CD14-positive monocyte (primary cell): ENCODE results near the gene ASCC2. TPM values are rescaled to one million over a fixed set of nuclear protein-coding genes. Genes with fewer than 3 reads are reported as not detected.
A peak's percentile ranks its signal among the peaks of the same experiment; 100 is the strongest.

ENCODE experiments used
- DNase-seq, 3 donors: peaks; one replicate each; pipeline ENCODE4 v3.0.0-alpha.2; 2011 to 2022
- H2AFZ ChIP-seq: 2 replicates; pipeline ENCODE4 v1.6.0; 2012; ENCODE audit warnings: mild to moderate bottlenecking, low read depth, low read length, inconsistent platforms; ENCODE audit not compliant: insufficient read depth, poor library complexity, severe bottlenecking
- H3K27ac ChIP-seq, 2 donors: 1 replicate in 1 of 2; 2 replicates in 1 of 2; pipeline ENCODE4 v1.5.1; 2012 to 2013; ENCODE audit warnings: low read length in 2 of 2, control low read depth in 1 of 2, inconsistent platforms in 1 of 2, low read depth in 1 of 2, mild to moderate bottlenecking in 1 of 2
- H3K27me3 ChIP-seq, 2 donors: one replicate each; pipeline versions ENCODE4 v1.6.0 to v1.6.1; 2011 to 2013; ENCODE audit warnings: low read length in 2 of 2; ENCODE audit not compliant: control insufficient read depth in 2 of 2, insufficient read depth in 2 of 2
- H3K36me3 ChIP-seq, 2 donors: replicated peaks in 1 of 2; 1 replicate in 1 of 2; 2 replicates in 1 of 2; pipeline versions ENCODE4 v1.5.1 to v1.6.1; 2012 to 2013; ENCODE audit warnings: low read length in 2 of 2, control low read depth in 1 of 2, inconsistent platforms in 1 of 2, mild to moderate bottlenecking in 1 of 2; ENCODE audit not compliant: insufficient read depth in 2 of 2, control insufficient read depth in 1 of 2
- H3K4me1 ChIP-seq, 2 donors: 1 replicate in 1 of 2; 2 replicates in 1 of 2; pipeline versions ENCODE4 v1.5.1 to v1.6.1; 2012 to 2013; ENCODE audit warnings: low read length in 2 of 2, control low read depth in 1 of 2, inconsistent platforms in 1 of 2, mild to moderate bottlenecking in 1 of 2, moderate library complexity in 1 of 2; ENCODE audit not compliant: insufficient read depth in 2 of 2, control insufficient read depth in 1 of 2
- H3K4me2 ChIP-seq: replicated peaks from 2 replicates; pipeline ENCODE3; 2012; ENCODE audit warnings: low read length, moderate library complexity, mild to moderate bottlenecking; ENCODE audit not compliant: poor library complexity, severe bottlenecking; ENCODE audit errors: extremely low read depth
- H3K4me3 ChIP-seq, 3 experiments: fragments of 200-600 bp in 1 of 3; sonication (generic) in 1 of 3; replicated peaks in 1 of 3; 1 replicate in 2 of 3; 2 replicates in 1 of 3; pipeline ENCODE4 v1.5.1; 2011 to 2013; ENCODE audit warnings: low read length in 3 of 3, mild to moderate bottlenecking in 3 of 3, control low read depth in 2 of 3, low read depth in 2 of 3, inconsistent platforms in 1 of 3, moderate library complexity in 1 of 3
- H3K79me2 ChIP-seq: 2 replicates; pipeline ENCODE4 v1.6.0; 2012; ENCODE audit warnings: mild to moderate bottlenecking, control low read depth, inconsistent platforms, low read length, moderate library complexity; ENCODE audit not compliant: insufficient read depth
- H3K9ac ChIP-seq: 2 replicates; pipeline ENCODE4 v1.6.0; 2017; ENCODE audit warnings: low read length, mild to moderate bottlenecking; ENCODE audit not compliant: insufficient read depth, poor library complexity, severe bottlenecking
- H3K9me3 ChIP-seq, 2 donors: replicated peaks in 1 of 2; 1 replicate in 1 of 2; 2 replicates in 1 of 2; pipeline versions ENCODE4 v1.5.1 to v1.6.1; 2012 to 2013; ENCODE audit warnings: low read length in 2 of 2, control low read depth in 1 of 2; ENCODE audit not compliant: control insufficient read depth in 1 of 2, insufficient read depth in 1 of 2
- H4K20me1 ChIP-seq: 2 replicates; pipeline ENCODE4 v1.6.0; 2012; ENCODE audit warnings: mild to moderate bottlenecking, low read length, control low read depth, moderate library complexity; ENCODE audit not compliant: insufficient read depth
- H3K27ac Mint-ChIP-seq, 7 donors: one replicate each; pipeline ENCODE4 v1.8.0; 2020; ENCODE audit warnings: mild to moderate bottlenecking in 7 of 7, mixed read lengths in 7 of 7, moderate library complexity in 6 of 7, inconsistent platforms in 2 of 7
- H3K27me3 Mint-ChIP-seq, 3 donors: one replicate each; pipeline ENCODE4 v1.8.0; 2021 to 2022; ENCODE audit warnings: low read depth in 3 of 3, mild to moderate bottlenecking in 3 of 3, mixed read lengths in 3 of 3, moderate library complexity in 3 of 3, inconsistent platforms in 1 of 3
- H3K36me3 Mint-ChIP-seq, 2 donors: one replicate each; pipeline ENCODE4 v1.8.0; 2020; ENCODE audit warnings: mixed read lengths in 2 of 2, inconsistent platforms in 1 of 2, mild to moderate bottlenecking in 1 of 2
- H3K4me1 Mint-ChIP-seq: one replicate; pipeline ENCODE4 v1.8.0; 2020; ENCODE audit warnings: mild to moderate bottlenecking, mixed read lengths
- H3K4me3 Mint-ChIP-seq, 2 donors: one replicate each; pipeline ENCODE4 v1.8.0; 2020; ENCODE audit warnings: mild to moderate bottlenecking in 2 of 2, mixed read lengths in 2 of 2, moderate library complexity in 1 of 2
- H3K9me3 Mint-ChIP-seq, 7 donors: one replicate each; pipeline ENCODE4 v1.8.0; 2020 to 2022; ENCODE audit warnings: mixed read lengths in 7 of 7, mild to moderate bottlenecking in 6 of 7, moderate library complexity in 6 of 7, inconsistent platforms in 2 of 7
- CTCF ChIP-seq: fragments of 200-600 bp; IDR thresholded peaks from one replicate; pipeline ENCODE4 v1.8.0; 2022; ENCODE audit warnings: antibody characterized with exemption, mild to moderate bottlenecking
- WGBS: methylation state at CpG from one replicate; pipeline ENCODE4 v1.1.5; 2013; ENCODE audit warnings: missing lambda C conversion rate; ENCODE audit not compliant: insufficient coverage; 5-methylcytosine and 5-hydroxymethylcytosine counted together
- intact Hi-C, 2 donors: fragments of 100-400 bp; cut with micrococcal nuclease; formaldehyde crosslinking; loops; one replicate each; pipeline versions ENCODE4 v1.15.0 to v1.15.1; 2023
- polyA plus RNA-seq, 3 donors: library from polyadenylated mRNA; depleted of rRNA in 1 of 3; unstranded in 2 of 3; stranded (reverse) in 1 of 3; fragments of 300-500 nt in 2 of 3; fragments of >200 nt in 1 of 3; fragmentation: Illumina TruSeq in 2 of 3; gene quantifications; 1 replicate in 2 of 3; 2 replicates in 1 of 3; pipeline ENCODE4 v1.2.3, GENCODE V29; 2012 to 2021

Gene ASCC2
- polyA plus RNA-seq, 3 donors, result 23.8 to 77.2 (median 39.6) TPM

- Mint-ChIP-seq H3K4me3 (no peak overlapping the region), H3K27me3 (no peaks in the 10 kb centered on the region), H3K27ac (peak overlapping the region in 1 of 7 donors; percentile 64), H3K9me3 (no peaks in the 10 kb centered on the region), H3K36me3 (peaks cover 84 to 92% of the 10 kb centered on the region in 2 donors), H3K4me1 (no peaks in the 10 kb centered on the region)
- no peak for DNase-seq
- Histone ChIP-seq H3K79me2 (no peaks in the 10 kb centered on the region), H3K9me3 (no peaks in the 10 kb centered on the region), H3K36me3 (peaks cover 86 to 93% of the 10 kb centered on the region in 2 donors), H3K27ac (no peak overlapping the region), H3K4me1 (no peaks in the 10 kb centered on the region), H4K20me1 (no peaks in the 10 kb centered on the region), H2AFZ (no peak overlapping the region), H3K9ac (no peak overlapping the region), H3K4me3 (no peak overlapping the region), H3K4me2 (no peak overlapping the region), H3K27me3 (no peaks in the 10 kb centered on the region)
- intact Hi-C loops, result no loop called here
- WGBS, result 95% methylated on average over 2 of the region's 2 CpGs
- TF ChIP-seq CTCF, result no peak
These were observed 26.7 kb downstream of the ASCC2 start for GRCh38 chr22:29811377-29811776.

- H3K27ac ChIP-seq, result peak overlapping the region in 1 of 2 donors; percentile 45
- no peaks in the 10 kb centered on the region for H3K79me2 ChIP-seq
- peaks cover 87 to 93% of the 10 kb centered on the region in 2 donors for H3K36me3 ChIP-seq
- peaks cover 84 to 93% of the 10 kb centered on the region in 2 donors for H3K36me3 Mint-ChIP-seq
- no peaks in the 10 kb centered on the region for H3K27me3 ChIP-seq
- no peak overlapping the region for H3K9ac ChIP-seq
- no peaks in the 10 kb centered on the region for H3K4me1 Mint-ChIP-seq
- DNase-seq, result no peak
- no peaks in the 10 kb centered on the region for H3K4me1 ChIP-seq
- H3K27me3 Mint-ChIP-seq, result peaks cover 0 to 2% (median 0%) of the 10 kb centered on the region in 3 donors
- TF ChIP-seq CTCF, result no peak
- no peaks in the 10 kb centered on the region for H3K9me3 ChIP-seq
- H3K4me2 ChIP-seq, result no peak overlapping the region
- no peaks in the 10 kb centered on the region for H4K20me1 ChIP-seq
- no peak overlapping the region for H3K4me3 Mint-ChIP-seq
- no peak overlapping the region for H3K4me3 ChIP-seq
- H3K27ac Mint-ChIP-seq, result peak overlapping the region in 3 of 7 donors; percentile 0 to 50 (median 15)
- H2AFZ ChIP-seq, result no peak overlapping the region
- intact Hi-C loops, result no loop called here
- no peaks in the 10 kb centered on the region for H3K9me3 Mint-ChIP-seq
- WGBS, result no CpG with 5 or more reads among the region's 2 CpGs
These were observed 27.9 kb downstream of the ASCC2 start for GRCh38 chr22:29810216-29810615.
